HepG2 (cell line): ENCODE results near the gene KCNQ2. TPM values are rescaled to one million over a fixed set of nuclear protein-coding genes. Genes with fewer than 3 reads are reported as not detected.

Source experiments
- BCL3 ChIP-seq: sonication (generic); formaldehyde crosslinking; IDR thresholded peaks from 2 replicates; pipeline ENCODE4 v1.5.1; 2020; ENCODE audit warnings: mild to moderate bottlenecking, missing genetic modification reagents, moderate library complexity
- DBP ChIP-seq: sonication (generic); formaldehyde crosslinking; IDR thresholded peaks from 2 replicates; pipeline ENCODE4 v1.4.0; 2020; ENCODE audit warnings: missing genetic modification reagents; ENCODE audit errors: not compliant biosample characterization
- DZIP1 ChIP-seq: sonication (generic); formaldehyde crosslinking; IDR thresholded peaks from 2 replicates; pipeline ENCODE4 v1.5.0; 2020; ENCODE audit warnings: mild to moderate bottlenecking, missing genetic modification reagents
- ISX ChIP-seq: sonication (generic); formaldehyde crosslinking; conservative IDR thresholded peaks from 2 replicates; pipeline ENCODE4 v1.5.0; 2020; ENCODE audit warnings: missing genetic modification reagents
- KDM6A ChIP-seq: IDR thresholded peaks from 2 replicates; pipeline ENCODE4 v1.6.1; 2016; ENCODE audit warnings: low read depth
- MAX ChIP-seq: IDR thresholded peaks from 2 replicates; pipeline ENCODE4 v1.6.1; 2012; ENCODE audit warnings: inconsistent platforms
- NFYB ChIP-seq: sonication (generic); formaldehyde crosslinking; IDR thresholded peaks from 2 replicates; pipeline ENCODE4 v1.4.0; 2020; ENCODE audit warnings: missing genetic modification reagents
- POLR2G ChIP-seq: fragments of 200-400 bp; formaldehyde crosslinking; IDR thresholded peaks from 2 replicates; pipeline ENCODE4 v1.6.1; 2018; ENCODE audit warnings: mild to moderate bottlenecking, low read depth, low read length, moderate library complexity
- RFXAP ChIP-seq: sonication (generic); formaldehyde crosslinking; IDR thresholded peaks from 2 replicates; pipeline ENCODE4 v1.4.0; 2020; ENCODE audit warnings: missing genetic modification reagents, borderline replicate concordance
- SOX6 ChIP-seq, 2 experiments: fragments of 450-650 bp in 1 of 2; sonication (generic) in 1 of 2; formaldehyde crosslinking in 1 of 2; IDR thresholded peaks; 2 replicates each; pipeline versions ENCODE4 v1.4.0 to v1.6.1; 2017 to 2020; ENCODE audit warnings: antibody characterized with exemption in 1 of 2, mild to moderate bottlenecking in 1 of 2, missing genetic modification reagents in 1 of 2
- SSRP1 ChIP-seq: IDR thresholded peaks from 2 replicates; pipeline ENCODE4 v1.6.1; 2016; ENCODE audit warnings: control low read depth
- TARDBP ChIP-seq: sonication (generic); formaldehyde crosslinking; IDR thresholded peaks from 2 replicates; pipeline ENCODE4 v1.8.0; 2022; ENCODE audit warnings: mild to moderate bottlenecking, missing genetic modification reagents
- TBX3 ChIP-seq: fragments of 450-650 bp; IDR thresholded peaks from 2 replicates; pipeline ENCODE4 v1.6.1; 2017; ENCODE audit warnings: antibody characterized with exemption, mild to moderate bottlenecking, inconsistent platforms, borderline replicate concordance
- TFDP2 ChIP-seq: sonication (generic); formaldehyde crosslinking; IDR thresholded peaks from 2 replicates; pipeline ENCODE4 v1.4.0; 2020; ENCODE audit warnings: missing genetic modification reagents
- YEATS2 ChIP-seq: sonication (generic); formaldehyde crosslinking; IDR thresholded peaks from 2 replicates; pipeline ENCODE4 v1.4.0; 2020; ENCODE audit warnings: missing genetic modification reagents, borderline replicate concordance
- ZBTB3 ChIP-seq: sonication (generic); formaldehyde crosslinking; IDR thresholded peaks from 2 replicates; pipeline ENCODE4 v1.4.0; 2020; ENCODE audit warnings: low read depth, mild to moderate bottlenecking, moderate library complexity, missing genetic modification reagents, borderline replicate concordance
- ZFYVE20 ChIP-seq: sonication (generic); formaldehyde crosslinking; IDR thresholded peaks from 2 replicates; pipeline ENCODE4 v1.8.0; 2023; ENCODE audit warnings: low read depth, mild to moderate bottlenecking, moderate library complexity, missing genetic modification reagents, borderline replicate concordance
- ZNF549 ChIP-seq: sonication (generic); formaldehyde crosslinking; IDR thresholded peaks from 2 replicates; pipeline ENCODE4 v1.5.0; 2020; ENCODE audit warnings: missing genetic modification reagents
- ZNF713 ChIP-seq: sonication (generic); formaldehyde crosslinking; IDR thresholded peaks from 2 replicates; pipeline ENCODE4 v1.4.0; 2020; ENCODE audit warnings: mild to moderate bottlenecking, missing genetic modification reagents
- ZNF724P ChIP-seq: sonication (generic); formaldehyde crosslinking; IDR thresholded peaks from 2 replicates; pipeline ENCODE4 v1.8.0; 2022; ENCODE audit warnings: missing genetic modification reagents, borderline replicate concordance
- ZSCAN22 ChIP-seq: sonication (generic); formaldehyde crosslinking; IDR thresholded peaks from 2 replicates; pipeline ENCODE4 v1.4.0; 2020; ENCODE audit warnings: mild to moderate bottlenecking, missing genetic modification reagents
- ZUFSP ChIP-seq: sonication (generic); formaldehyde crosslinking; IDR thresholded peaks from 2 replicates; pipeline ENCODE4 v1.9.0; 2021; ENCODE audit warnings: missing genetic modification reagents, mild to moderate bottlenecking, borderline replicate concordance
- polyA plus RNA-seq, 8 experiments: library from polyadenylated mRNA; depleted of rRNA in 3 of 8; stranded (reverse) in 7 of 8; unstranded in 1 of 8; fragments of >200 nt; fragmentation: Illumina TruSeq in 4 of 8; extraction: Trizol in 4 of 8; gene quantifications; 2 replicates each; pipeline versions ENCODE4 v1.2.1 to v1.2.3, GENCODE V29; 2011 to 2016; ENCODE audit warnings: low read depth in 4 of 8, missing spikeins in 1 of 8, mixed read lengths in 1 of 8; ENCODE audit not compliant: insufficient read depth in 1 of 8
- total RNA-seq, 5 experiments: library from RNA; depleted of rRNA; stranded (reverse); fragments of >200 nt; fragmentation: Illumina TruSeq; extraction: Trizol; gene quantifications; 2 replicates each; pipeline ENCODE4 v1.2.3, GENCODE V29; 2016; ENCODE audit warnings: low read depth in 1 of 5

The KCNQ2 gene
- total and polyA plus RNA-seq, 2 of the 13 experiments (the other 11 are each of a cell fraction or from before 2014, with no cell fraction given): not detected

GRCh38 chr20:63377256-63377941, 95.1 kb downstream of the KCNQ2 start (continued):
- no peak for TF ChIP-seq ZUFSP (CRISPR knock-in tag)
- no peak for TF ChIP-seq YEATS2 (CRISPR knock-in tag)
- TF ChIP-seq ZNF713 (CRISPR knock-in tag): no peak
- no peak for TF ChIP-seq DZIP1 (CRISPR knock-in tag)
- 0 out of 2 replicates have a peak, but pooled peaks have one; percentile 29 for TF ChIP-seq TBX3
- TF ChIP-seq BCL3 (CRISPR knock-in tag): no peak
- no peak for TF ChIP-seq NFYB (CRISPR knock-in tag)
- peak; percentile 46; the same call in 1 of the 2 replicates for TF ChIP-seq TARDBP
- TF ChIP-seq SOX6 (IDR thresholded peaks at IDR 0.05): no peak
- peak; percentile 25; the same call in 1 of the 2 replicates for TF ChIP-seq SOX6 (CRISPR knock-in tag; IDR thresholded peaks at IDR 0.05)
- TF ChIP-seq ISX: no peak
- TF ChIP-seq ZNF549 (CRISPR knock-in tag): no peak
- TF ChIP-seq DBP (CRISPR knock-in tag): no peak
- TF ChIP-seq ZNF724P (CRISPR knock-in tag): no peak
- TF ChIP-seq RFXAP (CRISPR knock-in tag): peak; percentile 51; the same call in 1 of the 2 replicates
- TF ChIP-seq ZSCAN22 (CRISPR knock-in tag): no peak
- TF ChIP-seq ZBTB3 (CRISPR knock-in tag): no peak
- TF ChIP-seq KDM6A (CRISPR knock-in tag): no peak
- TF ChIP-seq SSRP1 (CRISPR knock-in tag): no peak
- TF ChIP-seq MAX: peak; percentile 66
- no peak for TF ChIP-seq POLR2G
- no peak; the same call in 1 of the 2 replicates for TF ChIP-seq ZFYVE20 (CRISPR knock-in tag)
- no peak; the same call in 1 of the 2 replicates for TF ChIP-seq TFDP2
